Cortex of kidney (tissue), 1 donor: ENCODE data around the gene BATF2.
"Not testable (repeated sequence)": the region's sequence is repeated elsewhere in the genome, so short reads cannot be mapped to it uniquely, and the experiment has no call there.

Experiments
- DNase-seq: peaks from one replicate; lab custom pipeline; 2025; lab: John Stamatoyannopoulos, UW

The BATF2 gene

GRCh38 chr11:64996710-64997380, at the start of gene BATF2:
BATF2 (minus strand) TSS chr11:64996971; CDS start chr11:64996914, 57 bp downstream.
- no peak for DNase-seq

GRCh38 chr11:65045728-65046127, 49.0 kb upstream of the BATF2 start:
- no peak for DNase-seq

GRCh38 chr11:65045061-65045460, 48.3 kb upstream of the BATF2 start:
- no peak for DNase-seq

- no peak for DNase-seq
These were observed 47.2 kb upstream of the BATF2 start for GRCh38 chr11:65043881-65044501.

- no peak for DNase-seq
These were observed 46.1 kb upstream of the BATF2 start for GRCh38 chr11:65042891-65043290.

GRCh38 chr11:65040847-65041622, 44.3 kb upstream of the BATF2 start, which contains the start of gene SAC3D1:
SAC3D1 (plus strand) TSS chr11:65041210; CDS start chr11:65041293, 83 bp downstream.
- no peak for DNase-seq

- no peak for DNase-seq
These were observed 43.7 kb upstream of the BATF2 start for GRCh38 chr11:65040520-65040846.

- no peak for DNase-seq
These were observed 40.2 kb upstream of the BATF2 start for GRCh38 chr11:65036931-65037330.

GRCh38 chr11:65035579-65035978, 38.8 kb upstream of the BATF2 start:
- no peak for DNase-seq

GRCh38 chr11:65034423-65034822, 37.7 kb upstream of the BATF2 start:
- DNase-seq = no peak

- DNase-seq = no peak
These were observed 35.4 kb upstream of the BATF2 start for GRCh38 chr11:65032216-65032615.

GRCh38 chr11:65027213-65028067, 30.7 kb upstream of the BATF2 start, which contains the start of gene SNX15:
SNX15 (plus strand) TSS chr11:65027439; CDS start chr11:65027538, 99 bp downstream.
- DNase-seq = no peak

GRCh38 chr11:65026810-65027209, 30.0 kb upstream of the BATF2 start:
- DNase-seq = no peak

- not testable (repeated sequence) for DNase-seq
These were observed 26.7 kb upstream of the BATF2 start for GRCh38 chr11:65023502-65023901.

- no peak for DNase-seq
These were observed 24.7 kb upstream of the BATF2 start for GRCh38 chr11:65021509-65021908.

- DNase-seq = no peak
These were observed 24.2 kb upstream of the BATF2 start for GRCh38 chr11:65021003-65021402.

- no peak for DNase-seq
These were observed 23.1 kb upstream of the BATF2 start for GRCh38 chr11:65019824-65020223.

- DNase-seq = no peak
These were observed 21.2 kb upstream of the BATF2 start for GRCh38 chr11:65017937-65018336.

- no peak for DNase-seq
These were observed 19.9 kb upstream of the BATF2 start for GRCh38 chr11:65016705-65017104.

GRCh38 chr11:65014726-65015227, 18.0 kb upstream of the BATF2 start:
- DNase-seq = no peak

- DNase-seq = no peak
These were observed 17.3 kb upstream of the BATF2 start, which contains the start of gene ARL2 for GRCh38 chr11:65013888-65014725. ARL2 (plus strand) TSS chr11:65014160; CDS start chr11:65014208, 48 bp downstream.
